Measurements from ENCODE around the gene WDR75. TPM values are rescaled to one million over a fixed set of nuclear protein-coding genes. Genes with fewer than 3 reads are reported as not detected.
A peak's percentile ranks its signal among the peaks of the same experiment; 100 is the strongest.

The WDR75 gene
- total RNA-seq, 3 donors from 2014 or later = 40.0 to 52.4 (median 45.2) TPM

DNA sequence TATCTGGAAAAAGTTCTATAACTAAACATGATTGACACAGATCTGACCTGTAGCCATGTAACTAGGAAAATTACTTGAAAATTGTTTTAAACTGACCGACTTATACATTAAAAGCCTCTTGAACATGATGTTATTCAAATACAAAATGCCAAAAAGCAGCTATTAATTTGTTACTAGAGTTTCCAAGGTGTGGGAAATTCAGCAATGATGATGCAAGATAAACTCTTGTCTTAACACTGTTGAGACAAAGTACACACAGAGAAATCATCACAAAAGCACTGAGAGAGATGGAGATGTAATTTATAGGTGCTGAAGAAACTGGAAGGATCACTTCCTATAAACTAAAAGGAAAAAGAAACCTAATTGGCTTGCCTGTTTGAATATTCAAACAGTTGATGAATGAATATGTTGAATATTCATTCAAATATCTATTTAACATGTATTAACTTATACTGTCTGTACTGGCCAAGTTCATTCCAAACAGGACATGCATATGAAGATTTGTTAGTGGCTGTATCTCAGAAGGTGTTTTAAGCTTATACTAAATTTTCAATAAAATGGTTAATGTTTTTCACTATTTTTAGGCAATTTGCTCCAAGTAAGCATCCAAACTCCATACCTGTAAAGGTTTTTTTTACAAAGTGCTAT, 34.6 kb upstream of the WDR75 start:
- no peaks in the 10 kb centered on the region for H3K9me3 ChIP-seq
- no peak overlapping the region for H3K4me3 ChIP-seq
- intact Hi-C loops (cut with DNase I; ENCODE audit: low total_unique reads) = no loop called here
- no peaks in the 10 kb centered on the region for H3K4me1 ChIP-seq
- H3K27ac ChIP-seq = peak overlapping the region in 1 of 2 donors; percentile 45
- TF ChIP-seq, protein P1, sequence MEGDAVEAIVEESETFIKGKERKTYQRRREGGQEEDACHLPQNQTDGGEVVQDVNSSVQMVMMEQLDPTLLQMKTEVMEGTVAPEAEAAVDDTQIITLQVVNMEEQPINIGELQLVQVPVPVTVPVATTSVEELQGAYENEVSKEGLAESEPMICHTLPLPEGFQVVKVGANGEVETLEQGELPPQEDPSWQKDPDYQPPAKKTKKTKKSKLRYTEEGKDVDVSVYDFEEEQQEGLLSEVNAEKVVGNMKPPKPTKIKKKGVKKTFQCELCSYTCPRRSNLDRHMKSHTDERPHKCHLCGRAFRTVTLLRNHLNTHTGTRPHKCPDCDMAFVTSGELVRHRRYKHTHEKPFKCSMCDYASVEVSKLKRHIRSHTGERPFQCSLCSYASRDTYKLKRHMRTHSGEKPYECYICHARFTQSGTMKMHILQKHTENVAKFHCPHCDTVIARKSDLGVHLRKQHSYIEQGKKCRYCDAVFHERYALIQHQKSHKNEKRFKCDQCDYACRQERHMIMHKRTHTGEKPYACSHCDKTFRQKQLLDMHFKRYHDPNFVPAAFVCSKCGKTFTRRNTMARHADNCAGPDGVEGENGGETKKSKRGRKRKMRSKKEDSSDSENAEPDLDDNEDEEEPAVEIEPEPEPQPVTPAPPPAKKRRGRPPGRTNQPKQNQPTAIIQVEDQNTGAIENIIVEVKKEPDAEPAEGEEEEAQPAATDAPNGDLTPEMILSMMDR (IDR thresholded peaks at IDR 0.05) = no peak
- TF ChIP-seq POLR2A (IDR thresholded peaks at IDR 0.05) = no peak
- no peak for TF ChIP-seq POLR2AphosphoS5 (IDR thresholded peaks at IDR 0.05)
- no peak for DNase-seq (ENCODE audit: low spot score in 2 of 2)
- no peaks in the 10 kb centered on the region for H3K36me3 ChIP-seq
- no peaks in the 10 kb centered on the region for H3K27me3 ChIP-seq

DNA sequence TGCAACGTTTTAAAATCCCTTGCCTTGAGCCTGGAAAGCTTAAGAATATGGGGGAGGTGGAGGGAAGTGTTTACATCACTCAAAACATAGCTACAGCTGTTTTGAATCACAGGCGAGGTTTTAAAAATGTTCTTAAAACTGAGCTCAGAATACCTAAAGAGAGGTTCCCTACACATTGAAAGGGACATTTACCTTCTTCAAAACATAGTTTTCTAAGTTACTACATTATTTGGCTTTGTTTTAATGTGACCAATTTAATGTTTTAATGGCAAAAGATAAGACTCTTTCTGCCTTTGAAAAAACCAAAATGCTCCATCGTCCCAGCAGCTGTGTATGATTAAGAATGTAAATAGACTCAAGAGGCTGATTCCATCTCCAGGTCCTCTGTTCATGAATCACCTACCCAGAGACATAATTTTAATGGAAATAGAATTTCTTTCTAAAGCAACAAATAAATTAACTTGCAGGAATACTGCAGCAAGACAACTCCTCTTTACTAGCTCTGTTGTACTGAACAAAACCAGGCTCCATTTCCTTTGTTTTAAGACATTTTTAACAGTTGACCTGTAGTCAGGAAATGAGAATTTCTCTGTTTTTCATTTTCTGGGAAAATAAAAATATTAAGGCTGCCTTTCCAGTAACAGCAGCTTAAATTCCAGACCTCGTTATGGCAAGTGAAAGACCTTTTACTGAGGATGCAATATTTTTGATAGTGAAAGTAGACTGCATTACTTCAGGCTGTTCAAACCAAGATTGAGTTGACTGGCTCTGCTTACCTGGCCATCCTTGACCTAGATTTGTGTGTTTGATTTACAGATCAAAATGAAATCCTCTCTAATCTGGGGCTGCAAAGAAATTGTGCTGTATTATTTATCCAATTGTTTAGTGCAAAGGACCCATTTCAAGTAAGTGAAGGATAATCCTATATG, 33.7 kb upstream of the WDR75 start:
- Histone ChIP-seq H3K9me3 (no peaks in the 10 kb centered on the region), H3K4me3 (peak overlapping the region in 1 of 3 donors; percentile 20), H3K36me3 (no peaks in the 10 kb centered on the region), H3K27ac (peak overlapping the region; percentile 45 to 60), H3K27me3 (no peaks in the 10 kb centered on the region), H3K4me1 (no peaks in the 10 kb centered on the region)
- TF ChIP-seq POLR2A (IDR thresholded peaks at IDR 0.05) = no peak
- TF ChIP-seq, protein P1 (IDR thresholded peaks at IDR 0.05) = no peak
- TF ChIP-seq POLR2AphosphoS5 (IDR thresholded peaks at IDR 0.05) = no peak
- DNase-seq (ENCODE audit: low spot score in 2 of 2) = no peak
- intact Hi-C loops (cut with DNase I; ENCODE audit: low total_unique reads) = no loop called here

DNA sequence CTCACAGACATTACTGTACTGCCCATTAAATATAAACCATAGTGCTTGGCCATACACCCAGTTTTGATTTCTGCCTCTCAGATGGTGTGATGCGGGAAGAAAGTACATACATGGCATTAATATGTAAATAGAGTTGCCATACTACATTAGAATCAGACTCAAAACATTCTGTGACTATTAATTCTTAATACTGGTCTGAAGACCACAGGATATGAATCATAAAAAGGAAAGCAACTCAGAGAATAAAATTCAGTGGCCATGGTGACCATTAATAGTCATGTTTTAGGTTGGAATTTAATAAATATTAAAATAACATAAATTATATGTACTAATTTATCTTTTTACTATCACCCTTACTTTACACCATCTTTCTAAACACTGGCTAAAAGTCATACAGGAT, 33.0 kb upstream of the WDR75 start:
- peak overlapping the region; percentile 45 to 60 for H3K27ac ChIP-seq
- H3K4me3 ChIP-seq = no peak overlapping the region
- H3K4me1 ChIP-seq = no peaks in the 10 kb centered on the region
- no peaks in the 10 kb centered on the region for H3K27me3 ChIP-seq
- no peaks in the 10 kb centered on the region for H3K9me3 ChIP-seq
- no peaks in the 10 kb centered on the region for H3K36me3 ChIP-seq
- TF ChIP-seq POLR2A (IDR thresholded peaks at IDR 0.05) (no peak), POLR2AphosphoS5 (IDR thresholded peaks at IDR 0.05) (no peak)
- TF ChIP-seq, protein P1 (IDR thresholded peaks at IDR 0.05) = no peak
- intact Hi-C loops (cut with DNase I; ENCODE audit: low total_unique reads) = no loop called here
- no peak for DNase-seq (ENCODE audit: low spot score in 2 of 2)

DNA sequence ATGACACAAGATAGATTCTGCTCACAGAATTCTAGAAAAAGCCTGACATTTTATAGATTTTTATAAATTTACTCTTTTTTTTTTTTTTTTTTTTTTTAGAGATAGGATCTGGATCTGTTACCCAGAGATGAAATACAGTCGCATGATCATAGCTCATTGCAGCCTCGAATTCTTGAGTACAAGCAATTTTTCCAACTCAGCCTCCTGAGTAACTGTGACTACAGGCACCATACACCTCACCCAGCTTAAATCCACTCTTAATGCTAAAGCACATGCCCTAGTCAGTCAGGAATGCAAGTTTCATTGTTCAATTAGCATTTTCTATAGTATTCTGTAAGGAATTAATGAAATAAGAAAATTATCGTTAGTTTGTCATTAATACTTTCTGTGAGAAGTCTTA, 32.1 kb upstream of the WDR75 start:
- H3K36me3 ChIP-seq = no peaks in the 10 kb centered on the region
- H3K27me3 ChIP-seq = no peaks in the 10 kb centered on the region
- H3K27ac ChIP-seq = no peak overlapping the region
- H3K9me3 ChIP-seq = no peaks in the 10 kb centered on the region
- no peak for DNase-seq (ENCODE audit: low spot score in 2 of 2)
- intact Hi-C loops (cut with DNase I; ENCODE audit: low total_unique reads) = no loop called here
- TF ChIP-seq POLR2A (IDR thresholded peaks at IDR 0.05) (no peak), POLR2AphosphoS5 (IDR thresholded peaks at IDR 0.05) (no peak)
- TF ChIP-seq, protein P1 (IDR thresholded peaks at IDR 0.05) = no peak
- no peak overlapping the region for H3K4me3 ChIP-seq
- no peaks in the 10 kb centered on the region for H3K4me1 ChIP-seq

DNA sequence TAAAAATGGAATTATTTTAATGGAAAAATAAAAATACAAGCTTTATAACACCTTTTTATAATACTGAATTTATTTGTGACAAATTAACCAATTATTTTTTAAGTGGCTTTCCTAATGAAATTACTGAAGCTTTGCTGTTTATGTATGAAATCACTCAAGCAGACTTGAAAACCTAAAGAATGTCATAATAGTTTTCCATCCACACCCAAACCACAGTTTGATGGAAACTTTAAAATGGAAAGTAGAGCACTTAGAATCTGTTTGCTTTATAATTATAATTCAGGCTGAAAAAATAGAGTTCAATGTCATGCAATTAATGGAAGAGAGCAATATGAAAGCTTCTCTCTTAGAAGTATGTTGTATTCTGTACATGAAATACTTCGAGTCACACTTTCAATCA, 31.6 kb upstream of the WDR75 start:
- TF ChIP-seq, protein P1 (IDR thresholded peaks at IDR 0.05) = no peak
- TF ChIP-seq POLR2AphosphoS5 (IDR thresholded peaks at IDR 0.05) (no peak), POLR2A (IDR thresholded peaks at IDR 0.05) (no peak)
- H3K4me3 ChIP-seq = no peak overlapping the region
- no peaks in the 10 kb centered on the region for H3K27me3 ChIP-seq
- no peaks in the 10 kb centered on the region for H3K36me3 ChIP-seq
- DNase-seq (ENCODE audit: low spot score in 2 of 2) = no peak
- H3K27ac ChIP-seq = no peak overlapping the region
- intact Hi-C loops (cut with DNase I; ENCODE audit: low total_unique reads) = no loop called here
- H3K9me3 ChIP-seq = no peaks in the 10 kb centered on the region
- no peaks in the 10 kb centered on the region for H3K4me1 ChIP-seq
